Natural killer cell (primary cell): ENCODE measurements around the gene PPP1R15B. TPM values are rescaled to one million over a fixed set of nuclear protein-coding genes. Genes with fewer than 3 reads are reported as not detected.

Experiments
- ATAC-seq, 3 donors: fragments of 150-1000 bp in 2 of 3; fragments of 200-7000 bp in 1 of 3; cut with Tn5 transposase; 1 replicate in 1 of 3; 2 replicates in 2 of 3; pipeline ENCODE4 v1.10.0; 2021; ENCODE audit warnings: mild to moderate bottlenecking in 2 of 3, moderate library complexity in 2 of 3
- DNase-seq, 2 donors: peaks; one replicate each; pipeline versions ENCODE4 v3.0.0 to v3.0.0-alpha.2; 2013 to 2021; ENCODE audit warnings: mixed read lengths in 1 of 2
- H3K27ac ChIP-seq: one replicate; pipeline ENCODE4 v1.5.1; 2013; ENCODE audit warnings: mild to moderate bottlenecking, low read length
- H3K27me3 ChIP-seq: one replicate; pipeline ENCODE4 v1.6.1; 2013; ENCODE audit warnings: low read length; ENCODE audit not compliant: control insufficient read depth, insufficient read depth
- H3K36me3 ChIP-seq: one replicate; pipeline ENCODE4 v1.6.1; 2013; ENCODE audit warnings: low read length; ENCODE audit not compliant: control insufficient read depth, insufficient read depth
- H3K4me1 ChIP-seq: one replicate; pipeline ENCODE4 v1.6.1; 2013; ENCODE audit warnings: low read length; ENCODE audit not compliant: control insufficient read depth, insufficient read depth
- H3K4me3 ChIP-seq: one replicate; pipeline ENCODE4 v1.5.1; 2013; ENCODE audit warnings: low read length
- H3K9me3 ChIP-seq: one replicate; pipeline ENCODE4 v1.6.1; 2013; ENCODE audit warnings: low read length; ENCODE audit not compliant: control insufficient read depth, insufficient read depth
- H3K27ac Mint-ChIP-seq, 2 donors: one replicate each; pipeline ENCODE4 v1.8.0; 2022; ENCODE audit warnings: mild to moderate bottlenecking in 2 of 2, mixed read lengths in 2 of 2, moderate library complexity in 1 of 2
- H3K27me3 Mint-ChIP-seq, 2 donors: one replicate each; pipeline ENCODE4 v1.8.0; 2022; ENCODE audit warnings: low read depth in 2 of 2, mixed read lengths in 2 of 2
- H3K36me3 Mint-ChIP-seq: one replicate; pipeline ENCODE4 v1.8.0; 2022; ENCODE audit warnings: mixed read lengths
- H3K4me1 Mint-ChIP-seq, 2 donors: one replicate each; pipeline ENCODE4 v1.8.0; 2022; ENCODE audit warnings: mixed read lengths in 2 of 2
- H3K4me3 Mint-ChIP-seq: one replicate; pipeline ENCODE4 v1.8.0; 2022; ENCODE audit warnings: mild to moderate bottlenecking, moderate library complexity, mixed read lengths
- H3K9me3 Mint-ChIP-seq, 2 donors: one replicate each; pipeline ENCODE4 v1.8.0; 2022; ENCODE audit warnings: mixed read lengths in 2 of 2
- WGBS: methylation state at CpG from one replicate; pipeline ENCODE4 v1.1.7; 2013; ENCODE audit warnings: missing lambda C conversion rate; ENCODE audit not compliant: insufficient coverage; 5-methylcytosine and 5-hydroxymethylcytosine counted together
- intact Hi-C: fragments of 100-400 bp; cut with micrococcal nuclease; formaldehyde crosslinking; loops from one replicate; pipeline ENCODE4 v1.14.2; 2022
- total RNA-seq, 4 donors: library from RNA; stranded (reverse); fragments of 120-200 nt in 1 of 4; gene quantifications; one replicate each; pipeline versions ENCODE4 v1.2.3 to v1.2.4, GENCODE V29; 2013 to 2022
- TF ChIP-seq, protein P1 (sequence below): fragments of 200-600 bp; IDR thresholded peaks from one replicate; pipeline ENCODE4 v1.8.0; 2022; ENCODE audit warnings: antibody characterized with exemption

PPP1R15B gene
- total RNA-seq, 3 donors from 2014 or later (not counting 1 experiment from before 2014, with no cell fraction given) = 174 to 236 (median 222) TPM

DNA sequence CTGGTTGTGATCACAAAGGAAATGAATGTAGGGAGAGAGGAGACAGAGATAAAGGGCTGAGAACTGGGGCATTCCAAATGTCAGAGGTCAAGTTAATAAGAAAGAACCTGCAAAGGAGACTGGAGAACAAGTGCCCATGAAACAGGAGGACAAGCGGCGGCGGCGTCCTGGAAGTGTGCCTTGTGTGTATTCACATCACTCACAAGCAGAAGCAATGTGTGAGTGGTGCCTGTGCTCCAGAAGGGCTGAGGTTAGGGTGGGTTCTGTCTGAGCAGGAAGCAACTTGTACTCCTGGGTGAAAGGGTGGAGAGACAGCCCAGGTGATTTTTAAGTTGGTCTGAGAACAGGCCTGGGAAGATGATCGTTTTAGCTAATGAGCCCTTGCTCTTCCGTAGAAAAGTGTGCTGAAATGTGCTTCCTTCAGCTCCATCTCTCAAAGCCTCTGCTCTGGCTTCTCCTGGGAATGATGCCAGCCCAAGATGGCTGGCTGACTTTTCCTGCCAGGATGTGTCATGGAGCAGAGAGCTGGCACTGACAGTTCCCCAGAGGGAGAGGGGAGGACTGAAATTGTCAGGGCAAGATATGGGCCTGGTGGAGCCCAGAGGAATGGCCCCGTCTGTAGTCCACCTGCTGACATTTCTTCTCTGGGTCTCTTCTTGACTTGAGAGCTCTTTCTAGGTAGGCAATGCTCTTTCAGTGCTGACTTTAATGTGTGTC is 26.8 kb downstream of the PPP1R15B start:
- Mint-ChIP-seq H3K27ac (no peak overlapping the region), H3K4me1 (peaks cover 0 to 3% of the 10 kb centered on the region in 2 donors), H3K9me3 (no peaks in the 10 kb centered on the region), H3K4me3 (no peak overlapping the region), H3K27me3 (no peaks in the 10 kb centered on the region), H3K36me3 (no peaks in the 10 kb centered on the region)
- Histone ChIP-seq H3K4me3 (no peak overlapping the region), H3K9me3 (no peaks in the 10 kb centered on the region), H3K27ac (no peak overlapping the region), H3K36me3 (no peaks in the 10 kb centered on the region), H3K27me3 (no peaks in the 10 kb centered on the region), H3K4me1 (peaks cover 10% of the 10 kb centered on the region)
- ATAC-seq = no peak
- intact Hi-C loops = no loop called here
- TF ChIP-seq, protein P1, sequence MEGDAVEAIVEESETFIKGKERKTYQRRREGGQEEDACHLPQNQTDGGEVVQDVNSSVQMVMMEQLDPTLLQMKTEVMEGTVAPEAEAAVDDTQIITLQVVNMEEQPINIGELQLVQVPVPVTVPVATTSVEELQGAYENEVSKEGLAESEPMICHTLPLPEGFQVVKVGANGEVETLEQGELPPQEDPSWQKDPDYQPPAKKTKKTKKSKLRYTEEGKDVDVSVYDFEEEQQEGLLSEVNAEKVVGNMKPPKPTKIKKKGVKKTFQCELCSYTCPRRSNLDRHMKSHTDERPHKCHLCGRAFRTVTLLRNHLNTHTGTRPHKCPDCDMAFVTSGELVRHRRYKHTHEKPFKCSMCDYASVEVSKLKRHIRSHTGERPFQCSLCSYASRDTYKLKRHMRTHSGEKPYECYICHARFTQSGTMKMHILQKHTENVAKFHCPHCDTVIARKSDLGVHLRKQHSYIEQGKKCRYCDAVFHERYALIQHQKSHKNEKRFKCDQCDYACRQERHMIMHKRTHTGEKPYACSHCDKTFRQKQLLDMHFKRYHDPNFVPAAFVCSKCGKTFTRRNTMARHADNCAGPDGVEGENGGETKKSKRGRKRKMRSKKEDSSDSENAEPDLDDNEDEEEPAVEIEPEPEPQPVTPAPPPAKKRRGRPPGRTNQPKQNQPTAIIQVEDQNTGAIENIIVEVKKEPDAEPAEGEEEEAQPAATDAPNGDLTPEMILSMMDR = no peak
- DNase-seq = no peak
- WGBS = 97% methylated on average over 7 of the region's 7 CpGs

DNA sequence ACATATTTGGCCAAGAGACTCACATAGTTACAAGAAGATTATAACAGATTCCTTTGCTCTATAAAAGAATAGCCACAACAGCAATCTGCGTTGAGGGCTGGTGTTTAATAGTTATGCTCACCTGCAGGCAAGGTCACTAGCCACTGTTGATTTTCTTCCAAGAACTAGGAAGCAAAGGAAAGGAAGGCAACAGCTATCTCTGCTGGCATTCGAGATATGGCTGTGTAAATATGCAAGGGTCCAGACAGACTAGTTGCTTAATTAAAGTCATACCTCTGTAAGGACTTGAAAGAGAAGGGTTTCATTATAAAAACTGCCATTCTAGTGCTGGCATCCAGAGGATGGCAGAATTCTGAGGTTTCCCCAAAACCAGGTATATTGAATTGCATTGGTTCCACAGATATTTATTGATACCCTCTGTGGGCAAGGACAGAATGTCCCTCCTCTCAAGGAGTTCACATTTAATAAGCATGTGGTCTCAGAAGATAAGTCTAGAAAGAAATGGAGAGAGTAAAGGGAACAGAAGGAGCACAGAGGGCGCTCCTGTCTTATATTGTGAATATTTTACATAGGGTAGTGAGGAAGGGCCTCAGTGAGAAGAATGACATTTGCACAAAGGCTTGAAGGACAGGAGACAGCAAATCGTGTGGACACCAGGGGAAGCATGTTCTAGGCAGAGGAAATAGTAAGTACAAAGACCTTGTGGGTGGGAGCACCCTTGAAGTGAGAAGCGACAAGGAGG is 28.3 kb downstream of the PPP1R15B start:
- Histone ChIP-seq H3K4me1 (peaks cover 11% of the 10 kb centered on the region), H3K4me3 (no peak overlapping the region), H3K9me3 (no peaks in the 10 kb centered on the region), H3K27ac (no peak overlapping the region), H3K36me3 (no peaks in the 10 kb centered on the region), H3K27me3 (peaks cover 6% of the 10 kb centered on the region)
- WGBS = 83% methylated on average over 5 of the region's 5 CpGs
- no peak for DNase-seq
- intact Hi-C loops = no loop called here
- Mint-ChIP-seq H3K4me1 (peaks cover under 1 to 1% of the 10 kb centered on the region in 2 donors), H3K27ac (no peak overlapping the region), H3K27me3 (peaks cover 1% of the 10 kb centered on the region in 2 donors), H3K9me3 (no peaks in the 10 kb centered on the region), H3K4me3 (no peak overlapping the region), H3K36me3 (no peaks in the 10 kb centered on the region)
- no peak for ATAC-seq
- TF ChIP-seq, protein P1 = no peak

DNA sequence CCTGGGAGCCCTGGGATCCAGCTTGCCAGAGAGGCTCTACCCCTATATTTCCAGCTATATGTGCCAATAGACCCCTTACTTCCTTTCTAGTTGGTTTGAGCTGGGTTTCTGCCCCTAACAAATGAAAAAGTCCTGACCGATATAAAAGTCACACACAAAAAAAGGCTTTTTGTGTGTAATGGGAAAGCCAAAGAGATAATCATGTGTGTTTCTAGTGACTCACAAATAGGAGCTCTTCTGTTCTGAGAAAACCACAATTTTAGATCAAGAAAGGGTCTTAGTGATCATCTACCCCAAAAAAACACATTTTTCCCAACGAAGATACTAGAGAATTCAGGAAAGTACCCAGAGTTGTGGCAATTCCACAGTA is 28.9 kb downstream of the PPP1R15B start:
- Histone ChIP-seq H3K9me3 (no peaks in the 10 kb centered on the region), H3K4me3 (peak overlapping the region; percentile 25), H3K27ac (no peak overlapping the region), H3K27me3 (peaks cover 10% of the 10 kb centered on the region), H3K36me3 (no peaks in the 10 kb centered on the region), H3K4me1 (peaks cover 17% of the 10 kb centered on the region)
- peaks cover 8% of the 10 kb centered on the region in 2 donors for H3K27me3 Mint-ChIP-seq
- 75% methylated on average over 1 of the region's 2 CpGs for WGBS
- no peaks in the 10 kb centered on the region for H3K36me3 Mint-ChIP-seq
- no peaks in the 10 kb centered on the region for H3K9me3 Mint-ChIP-seq
- peaks cover 7% of the 10 kb centered on the region in 2 donors for H3K4me1 Mint-ChIP-seq
- intact Hi-C loops = no loop called here
- no peak for ATAC-seq
- no peak for DNase-seq
- TF ChIP-seq, protein P1 = no peak
- no peak overlapping the region for H3K27ac Mint-ChIP-seq
- no peak overlapping the region for H3K4me3 Mint-ChIP-seq
